ENCODE measurements around the gene SPACA7. TPM values are rescaled to one million over a fixed set of nuclear protein-coding genes. Genes with fewer than 3 reads are reported as not detected.

SPACA7 gene
- total RNA-seq, 2 experiments from 2014 or later: not detected

DNA sequence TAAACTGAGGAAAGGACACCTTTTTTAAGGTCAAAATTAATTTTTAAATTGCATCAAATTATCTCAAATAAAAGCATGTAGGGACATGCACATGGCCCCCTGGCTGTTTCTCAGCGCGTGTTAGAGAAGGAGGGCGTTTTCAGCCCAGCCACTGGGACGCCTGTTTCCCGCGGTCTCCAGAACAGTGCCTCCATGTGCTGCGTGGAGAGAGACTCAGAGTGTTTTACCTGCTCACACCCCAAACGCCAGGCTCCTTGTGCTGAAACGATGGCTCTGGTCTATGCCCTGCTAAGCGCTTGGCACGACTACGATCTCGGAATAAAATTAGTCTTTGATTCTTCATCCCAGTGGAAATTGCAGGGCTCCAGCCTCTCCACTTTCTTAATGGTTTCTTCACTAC is 20.0 kb upstream of the SPACA7 start:
- ATAC-seq: no peak
- H3K4me1 Mint-ChIP-seq (ENCODE audit: low read depth): no peaks in the 10 kb centered on the region
- H3K4me3 Mint-ChIP-seq: no peak overlapping the region
- no peak overlapping the region for H3K27ac Mint-ChIP-seq
- ChIA-PET CTCF (no interaction called here), POLR2A (no interaction called here)
- intact Hi-C loops (cut with micrococcal nuclease): no loop called here
- TF ChIP-seq, protein P1, sequence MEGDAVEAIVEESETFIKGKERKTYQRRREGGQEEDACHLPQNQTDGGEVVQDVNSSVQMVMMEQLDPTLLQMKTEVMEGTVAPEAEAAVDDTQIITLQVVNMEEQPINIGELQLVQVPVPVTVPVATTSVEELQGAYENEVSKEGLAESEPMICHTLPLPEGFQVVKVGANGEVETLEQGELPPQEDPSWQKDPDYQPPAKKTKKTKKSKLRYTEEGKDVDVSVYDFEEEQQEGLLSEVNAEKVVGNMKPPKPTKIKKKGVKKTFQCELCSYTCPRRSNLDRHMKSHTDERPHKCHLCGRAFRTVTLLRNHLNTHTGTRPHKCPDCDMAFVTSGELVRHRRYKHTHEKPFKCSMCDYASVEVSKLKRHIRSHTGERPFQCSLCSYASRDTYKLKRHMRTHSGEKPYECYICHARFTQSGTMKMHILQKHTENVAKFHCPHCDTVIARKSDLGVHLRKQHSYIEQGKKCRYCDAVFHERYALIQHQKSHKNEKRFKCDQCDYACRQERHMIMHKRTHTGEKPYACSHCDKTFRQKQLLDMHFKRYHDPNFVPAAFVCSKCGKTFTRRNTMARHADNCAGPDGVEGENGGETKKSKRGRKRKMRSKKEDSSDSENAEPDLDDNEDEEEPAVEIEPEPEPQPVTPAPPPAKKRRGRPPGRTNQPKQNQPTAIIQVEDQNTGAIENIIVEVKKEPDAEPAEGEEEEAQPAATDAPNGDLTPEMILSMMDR (IDR thresholded peaks at IDR 0.05): no peak
- no peak for DNase-seq
- peaks cover 10% of the 10 kb centered on the region for H3K9me3 Mint-ChIP-seq
- no peaks in the 10 kb centered on the region for H3K27me3 Mint-ChIP-seq
- H3K36me3 Mint-ChIP-seq (ENCODE audit: low read depth): no peaks in the 10 kb centered on the region

DNA sequence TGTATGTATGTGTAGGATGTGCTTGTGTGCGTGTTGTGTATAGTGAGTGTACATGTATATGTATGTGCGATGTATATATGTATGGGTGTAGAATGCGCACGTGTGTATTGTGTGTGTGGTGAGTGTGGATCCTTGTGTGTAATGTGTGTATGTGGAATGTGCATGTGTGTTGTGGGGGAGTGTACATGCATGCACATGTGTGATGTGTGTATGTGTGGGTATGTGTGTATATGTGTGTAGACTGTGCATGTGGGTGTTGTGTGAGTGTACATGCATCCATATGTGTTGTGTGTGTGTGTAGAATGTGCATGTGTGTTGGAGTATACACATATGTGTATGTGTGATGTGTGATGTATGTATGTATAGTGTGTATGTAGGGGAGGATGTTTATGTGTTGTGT is 18.0 kb upstream of the SPACA7 start:
- POLR2A ChIA-PET: no interaction called here
- no peak overlapping the region for H3K4me3 Mint-ChIP-seq
- no peaks in the 10 kb centered on the region for H3K36me3 Mint-ChIP-seq (ENCODE audit: low read depth)
- CTCF ChIA-PET: no interaction called here
- DNase-seq (no peak), ATAC-seq (no peak)
- TF ChIP-seq, protein P1 (IDR thresholded peaks at IDR 0.05): no peak
- intact Hi-C loops (cut with micrococcal nuclease): no loop called here
- H3K4me1 Mint-ChIP-seq (ENCODE audit: low read depth): no peaks in the 10 kb centered on the region
- H3K27me3 Mint-ChIP-seq: no peaks in the 10 kb centered on the region
- no peak overlapping the region for H3K27ac Mint-ChIP-seq
- H3K9me3 Mint-ChIP-seq: peaks cover 12% of the 10 kb centered on the region

DNA sequence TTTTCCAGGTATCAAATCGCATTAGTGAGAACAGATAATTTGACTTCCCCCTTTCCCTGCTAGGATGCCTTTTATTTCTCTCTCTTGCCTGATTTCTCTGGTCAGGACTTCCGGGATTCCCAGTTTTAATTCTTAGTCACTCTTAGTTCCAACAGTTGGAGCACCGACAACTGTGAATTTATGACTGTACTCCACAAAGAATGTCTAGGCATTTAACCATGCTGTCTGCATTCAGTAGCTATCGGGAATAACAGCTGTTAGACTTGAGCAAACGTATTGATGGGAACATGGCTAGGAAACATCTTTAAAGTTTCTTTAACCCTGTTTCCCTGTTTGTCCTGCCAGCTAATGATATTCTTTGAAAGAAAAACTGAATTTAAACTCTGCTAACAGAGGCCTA is 14.1 kb upstream of the SPACA7 start:
- H3K27ac Mint-ChIP-seq: no peak overlapping the region
- ChIA-PET POLR2A (no interaction called here), CTCF (no interaction called here)
- intact Hi-C loops (cut with micrococcal nuclease): no loop called here
- no peaks in the 10 kb centered on the region for H3K36me3 Mint-ChIP-seq (ENCODE audit: low read depth)
- no peak overlapping the region for H3K4me3 Mint-ChIP-seq
- ATAC-seq (no peak), DNase-seq (no peak)
- H3K9me3 Mint-ChIP-seq: peaks cover 16% of the 10 kb centered on the region
- TF ChIP-seq, protein P1 (IDR thresholded peaks at IDR 0.05): no peak
- H3K27me3 Mint-ChIP-seq: no peaks in the 10 kb centered on the region
- no peaks in the 10 kb centered on the region for H3K4me1 Mint-ChIP-seq (ENCODE audit: low read depth)

DNA sequence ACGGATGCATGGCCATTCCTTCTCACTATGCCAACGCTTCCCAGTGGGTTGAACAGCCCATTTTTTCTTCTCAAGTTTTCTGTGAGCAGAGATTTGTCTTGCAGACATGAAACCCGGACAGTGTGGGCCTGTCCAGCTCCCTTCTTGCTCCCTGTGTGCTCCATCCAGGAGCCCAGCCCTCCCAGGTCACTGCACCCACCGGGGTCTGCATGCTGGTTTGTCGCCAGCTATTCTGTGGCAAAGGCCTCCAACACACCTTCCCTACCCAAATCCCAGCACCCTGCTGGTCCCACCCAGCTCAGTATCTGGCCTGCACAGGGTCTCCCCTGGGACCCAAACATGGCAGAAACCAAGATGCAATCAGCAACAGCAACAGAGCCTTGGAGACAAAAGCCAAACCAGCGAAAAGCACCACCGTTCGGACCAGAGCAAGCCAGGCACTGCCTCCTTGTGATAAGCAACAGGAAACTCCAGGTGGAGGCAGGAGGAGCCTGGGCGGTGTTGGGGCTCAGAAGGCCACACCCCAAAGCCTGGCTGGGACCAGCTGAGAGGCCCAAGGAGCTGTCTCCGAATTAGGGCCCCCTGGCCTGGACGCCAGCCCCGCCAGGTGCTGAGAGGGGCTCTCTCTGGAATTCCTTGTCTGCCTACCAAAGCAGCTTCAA is 12.2 kb upstream of the SPACA7 start:
- TF ChIP-seq, protein P1 (IDR thresholded peaks at IDR 0.05): no peak
- H3K4me1 Mint-ChIP-seq (ENCODE audit: low read depth): no peaks in the 10 kb centered on the region
- H3K9me3 Mint-ChIP-seq: peaks cover 14% of the 10 kb centered on the region
- intact Hi-C loops (cut with micrococcal nuclease): no loop called here
- DNase-seq (no peak), ATAC-seq (no peak)
- no peak overlapping the region for H3K27ac Mint-ChIP-seq
- H3K36me3 Mint-ChIP-seq (ENCODE audit: low read depth): no peaks in the 10 kb centered on the region
- peaks cover 2% of the 10 kb centered on the region for H3K27me3 Mint-ChIP-seq
- ChIA-PET POLR2A (no interaction called here), CTCF (no interaction called here)
- no peak overlapping the region for H3K4me3 Mint-ChIP-seq

DNA sequence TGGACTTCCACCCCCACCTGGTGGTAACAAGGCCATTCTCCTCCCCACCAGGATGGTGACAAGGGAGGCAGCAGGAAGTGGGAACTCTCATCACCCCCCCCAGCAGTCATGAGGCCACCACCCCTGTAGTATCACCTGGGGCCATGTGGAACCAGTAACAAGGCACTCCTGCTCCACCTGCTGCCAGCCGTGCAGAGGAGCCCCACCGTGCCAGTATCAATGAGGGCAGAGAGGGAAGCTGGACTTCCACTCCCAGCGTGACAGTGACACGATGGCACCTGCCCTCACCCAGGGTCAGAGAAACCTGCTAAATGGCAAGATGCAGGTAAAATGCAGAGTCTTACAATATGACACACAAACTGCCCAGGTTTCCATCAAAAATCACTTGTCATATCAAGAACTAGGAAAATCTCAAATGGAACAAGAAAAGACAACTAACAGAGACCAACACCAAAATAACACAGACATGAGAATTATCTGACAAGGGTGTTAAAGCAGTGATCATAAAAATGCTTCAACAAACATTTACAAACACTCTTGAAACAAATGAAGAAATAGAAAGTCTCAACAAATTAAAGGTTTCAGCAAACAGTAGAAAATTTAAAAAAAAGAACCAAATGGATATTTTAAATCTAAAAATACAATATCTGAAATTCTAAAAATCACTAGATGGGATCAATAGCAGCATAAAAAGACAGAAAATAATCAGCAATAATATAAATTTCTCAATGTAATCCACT is 9.1 kb upstream of the SPACA7 start:
- ChIA-PET CTCF (no interaction called here), POLR2A (no interaction called here)
- TF ChIP-seq, protein P1 (IDR thresholded peaks at IDR 0.05): no peak
- DNase-seq (no peak), ATAC-seq (no peak)
- Mint-ChIP-seq H3K27me3 (peaks cover 2% of the 10 kb centered on the region), H3K9me3 (peaks cover 10% of the 10 kb centered on the region), H3K4me1 (ENCODE audit: low read depth) (no peaks in the 10 kb centered on the region), H3K27ac (no peak overlapping the region), H3K4me3 (no peak overlapping the region), H3K36me3 (ENCODE audit: low read depth) (no peaks in the 10 kb centered on the region)
- intact Hi-C loops (cut with micrococcal nuclease): no loop called here
